CD4-positive, alpha-beta T cell (primary cell): ENCODE data around the gene CNTN4. TPM values are rescaled to one million over a fixed set of nuclear protein-coding genes. Genes with fewer than 3 reads are reported as not detected.

Experiments
- ATAC-seq: fragments of 200-7000 bp; cut with Tn5 transposase; one replicate; pipeline ENCODE4 v1.10.0; 2022; ENCODE audit warnings: mild to moderate bottlenecking; ENCODE audit not compliant: poor library complexity
- CTCF ChIA-PET: fragments of 350-600 bp; sonication (Branson Sonifier 250); formaldehyde crosslinking; loops from one replicate; lab custom pipeline; 2021; ENCODE audit warnings: antibody characterized with exemption, inconsistent platforms; lab: Charles Lee
- POLR2A ChIA-PET: fragments of 350-600 bp; sonication (Branson Sonifier 250); formaldehyde crosslinking; loops from one replicate; lab custom pipeline; 2021; ENCODE audit warnings: antibody characterized with exemption, inconsistent platforms; lab: Charles Lee
- DNase-seq, 14 experiments: peaks; one replicate each; pipeline ENCODE4 v3.0.0-alpha.2; 2013 to 2020; ENCODE audit warnings: mixed read lengths in 2 of 14
- H3K27ac ChIP-seq, 2 donors: one replicate each; pipeline versions ENCODE4 v1.5.1 to v1.7.0; 2013; ENCODE audit warnings: low read length in 2 of 2, low read depth in 1 of 2, mild to moderate bottlenecking in 1 of 2
- H3K27me3 ChIP-seq, 2 experiments: 1 replicate in 1 of 2; 2 replicates in 1 of 2; pipeline versions ENCODE4 v1.6.1 to v1.7.0; 2013; ENCODE audit warnings: low read length in 2 of 2, control low read depth in 1 of 2, mild to moderate bottlenecking in 1 of 2, moderate library complexity in 1 of 2; ENCODE audit not compliant: insufficient read depth in 2 of 2, control insufficient read depth in 1 of 2
- H3K36me3 ChIP-seq: one replicate; pipeline ENCODE4 v1.6.1; 2013; ENCODE audit warnings: low read length, control low read depth; ENCODE audit not compliant: insufficient read depth
- H3K4me1 ChIP-seq: one replicate; pipeline ENCODE4 v1.6.1; 2013; ENCODE audit warnings: low read length, control low read depth; ENCODE audit not compliant: insufficient read depth
- H3K4me3 ChIP-seq: one replicate; pipeline ENCODE4 v1.5.1; 2013; ENCODE audit warnings: mild to moderate bottlenecking, low read length, moderate library complexity
- H3K9me3 ChIP-seq, 2 experiments: 1 replicate in 1 of 2; 2 replicates in 1 of 2; pipeline versions ENCODE4 v1.6.1 to v1.7.0; 2013; ENCODE audit warnings: low read length in 2 of 2, mild to moderate bottlenecking in 2 of 2, control low read depth in 1 of 2, moderate library complexity in 1 of 2; ENCODE audit not compliant: control insufficient read depth in 1 of 2, insufficient read depth in 1 of 2
- H3K27ac Mint-ChIP-seq: one replicate; pipeline ENCODE4 v1.8.0; 2020; ENCODE audit warnings: mixed read lengths
- H3K27me3 Mint-ChIP-seq: one replicate; pipeline ENCODE4 v1.8.0; 2021; ENCODE audit warnings: mixed read lengths
- H3K36me3 Mint-ChIP-seq: one replicate; pipeline ENCODE4 v1.8.0; 2021; ENCODE audit warnings: low read depth, mixed read lengths
- H3K4me1 Mint-ChIP-seq: one replicate; pipeline ENCODE4 v1.8.0; 2021; ENCODE audit warnings: low read depth, mixed read lengths
- H3K4me3 Mint-ChIP-seq: one replicate; pipeline ENCODE4 v1.8.0; 2020; ENCODE audit warnings: mild to moderate bottlenecking, mixed read lengths
- H3K9me3 Mint-ChIP-seq: one replicate; pipeline ENCODE4 v1.8.0; 2020; ENCODE audit warnings: mixed read lengths
- CTCF ChIP-seq: fragments of 200-600 bp; IDR thresholded peaks from one replicate; pipeline ENCODE4 v1.8.0; 2022; ENCODE audit warnings: antibody characterized with exemption, mild to moderate bottlenecking
- intact Hi-C, 2 experiments: fragments of 100-400 bp; cut with DNase I in 1 of 2; cut with micrococcal nuclease in 1 of 2; formaldehyde crosslinking; loops; one replicate each; pipeline versions ENCODE4 v1.15.1 to v1.9.0; 2023 to 2025; cut with DNase I, micrococcal nuclease
- total RNA-seq, 174 experiments: library from RNA in 2 of 174; stranded (reverse) in 2 of 174; gene quantifications; one replicate each; pipeline ENCODE4 v1.2.3 and lab custom pipeline; 2021 to 2026

The CNTN4 gene
- total RNA-seq, 2 experiments from 2014 or later = not detected

- Mint-ChIP-seq H3K4me1 (no peaks in the 10 kb centered on the region), H3K4me3 (no peak overlapping the region), H3K36me3 (no peaks in the 10 kb centered on the region), H3K27me3 (no peaks in the 10 kb centered on the region), H3K9me3 (no peaks in the 10 kb centered on the region), H3K27ac (no peak overlapping the region)
- no peaks in the 10 kb centered on the region for H3K27me3 ChIP-seq
- H3K27ac ChIP-seq = no peak overlapping the region
- no peak overlapping the region for H3K4me3 ChIP-seq
- H3K36me3 ChIP-seq = no peaks in the 10 kb centered on the region
- intact Hi-C loops = no loop called here
- ATAC-seq (no peak), DNase-seq (no peak)
- H3K4me1 ChIP-seq = no peaks in the 10 kb centered on the region
- POLR2A ChIA-PET = no interaction called here
- CTCF ChIA-PET = no interaction called here
- no peaks in the 10 kb centered on the region for H3K9me3 ChIP-seq
- TF ChIP-seq CTCF = no peak
Measured at GRCh38 chr3:2468816-2469215, 370.1 kb downstream of the CNTN4 start.

GRCh38 chr3:2476996-2477395 lies 378.3 kb downstream of the CNTN4 start:
- POLR2A ChIA-PET = no interaction called here
- Mint-ChIP-seq H3K4me1 (no peaks in the 10 kb centered on the region), H3K27ac (no peak overlapping the region), H3K9me3 (peaks cover 2% of the 10 kb centered on the region), H3K4me3 (no peak overlapping the region), H3K27me3 (no peaks in the 10 kb centered on the region), H3K36me3 (no peaks in the 10 kb centered on the region)
- intact Hi-C loops = no loop called here
- no peak overlapping the region for H3K4me3 ChIP-seq
- no peak overlapping the region for H3K27ac ChIP-seq
- no peak for TF ChIP-seq CTCF
- no peaks in the 10 kb centered on the region for H3K36me3 ChIP-seq
- H3K4me1 ChIP-seq = no peaks in the 10 kb centered on the region
- no peaks in the 10 kb centered on the region for H3K27me3 ChIP-seq
- CTCF ChIA-PET = no interaction called here
- DNase-seq (no peak), ATAC-seq (no peak)
- no peaks in the 10 kb centered on the region for H3K9me3 ChIP-seq

- H3K4me1 Mint-ChIP-seq = no peaks in the 10 kb centered on the region
- no peak overlapping the region for H3K4me3 Mint-ChIP-seq
- POLR2A ChIA-PET = no interaction called here
- no peak for TF ChIP-seq CTCF
- H3K9me3 ChIP-seq = peaks cover 0 to 3% of the 10 kb centered on the region in 2 experiments
- no peak overlapping the region for H3K4me3 ChIP-seq
- H3K27me3 ChIP-seq = no peaks in the 10 kb centered on the region
- H3K27me3 Mint-ChIP-seq = no peaks in the 10 kb centered on the region
- CTCF ChIA-PET = no interaction called here
- DNase-seq = no peak
- H3K27ac ChIP-seq = no peak overlapping the region
- peaks cover 2% of the 10 kb centered on the region for H3K9me3 Mint-ChIP-seq
- no peaks in the 10 kb centered on the region for H3K36me3 Mint-ChIP-seq
- H3K27ac Mint-ChIP-seq = no peak overlapping the region
- H3K36me3 ChIP-seq = no peaks in the 10 kb centered on the region
- no peaks in the 10 kb centered on the region for H3K4me1 ChIP-seq
- ATAC-seq = no peak
- intact Hi-C loops = no loop called here
Measured at GRCh38 chr3:2477620-2478019, 379.0 kb downstream of the CNTN4 start.
